Stimulated activated CD4-positive, alpha-beta T cell treated with anti-CD3 and anti-CD28 coated beads, Interleukin-1b, Interleukin-23, amount 100 ng/mL, for 4 hours (primary cell): ENCODE data around the gene USP44.
A peak's percentile ranks its signal among the peaks of the same experiment; 100 is the strongest.
"Not testable (repeated sequence)": the region's sequence is repeated elsewhere in the genome, so short reads cannot be mapped to it uniquely, and the experiment has no call there.

Source experiments
- DNase-seq, 2 donors: peaks; one replicate each; pipeline ENCODE4 v3.0.0-alpha.2; 2020; ENCODE audit warnings: low read depth in 2 of 2

USP44 gene

GRCh38 chr12:95506707-95507523, 44.4 kb downstream of the USP44 start:
- no peak for DNase-seq

DNA sequence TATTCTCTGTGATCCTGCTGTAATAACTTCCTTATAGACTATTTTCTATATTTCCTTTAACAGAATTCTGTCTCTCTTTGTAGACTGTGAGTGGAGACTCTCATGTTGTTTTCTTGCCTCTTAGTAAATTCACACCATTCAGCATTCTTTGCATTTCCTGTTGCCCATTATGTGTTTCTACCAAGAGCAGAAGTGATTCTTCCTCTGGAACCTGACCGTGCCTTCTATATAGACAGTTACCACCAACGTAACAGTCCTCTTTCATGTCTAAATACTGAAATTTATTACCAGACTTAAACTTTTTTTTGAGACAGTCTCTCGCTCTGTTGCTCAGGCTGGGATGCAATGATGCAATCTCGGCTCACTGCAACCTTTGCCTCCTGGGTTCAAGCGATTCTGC, 46.2 kb downstream of the USP44 start:
- DNase-seq: no peak

- no peak for DNase-seq
Measured at GRCh38 chr12:95504140-95504539, 47.1 kb downstream of the USP44 start.

DNA sequence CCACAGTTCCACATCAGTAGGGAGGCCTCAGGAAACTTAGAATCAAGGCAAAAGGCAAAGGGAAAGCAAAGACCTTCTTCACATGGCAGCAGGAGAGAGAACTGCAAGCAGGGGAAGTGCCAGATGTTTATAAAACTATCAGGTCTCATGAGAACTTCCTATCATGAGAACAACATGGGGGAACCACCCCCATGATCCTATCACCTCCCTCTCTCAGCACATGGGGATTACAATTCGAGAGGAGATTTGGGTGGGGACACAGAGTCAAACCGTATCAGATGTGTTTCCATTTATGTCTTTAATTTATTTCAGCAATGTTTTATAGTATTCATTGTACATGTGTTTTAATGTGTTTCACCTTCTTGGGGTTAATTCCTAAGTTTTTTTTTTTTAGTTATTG, 51.5 kb downstream of the USP44 start:
- DNase-seq: no peak

DNA sequence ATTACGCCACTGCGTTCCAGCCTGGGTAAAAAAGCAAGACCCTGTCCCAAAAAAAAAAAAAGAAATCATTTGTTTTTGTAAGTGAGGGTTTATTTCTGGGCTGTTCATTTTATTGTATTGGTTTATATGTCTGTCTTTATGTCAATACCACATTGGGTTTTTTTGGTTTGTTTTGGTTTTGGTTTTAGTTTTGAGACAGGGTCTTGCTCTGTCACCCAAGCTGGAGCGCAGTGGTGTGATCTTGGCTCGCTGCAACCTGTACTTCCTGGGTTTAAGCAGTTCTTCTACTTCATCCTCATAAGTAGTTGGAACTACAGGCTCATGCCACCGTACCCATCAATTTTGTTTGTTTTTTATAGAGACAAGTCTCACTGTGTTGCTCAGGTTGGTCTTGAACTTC, 52.3 kb downstream of the USP44 start:
- DNase-seq: no peak

- DNase-seq: no peak
Measured at GRCh38 chr12:95497031-95497430, 54.2 kb downstream of the USP44 start.

- DNase-seq: no peak
Measured at GRCh38 chr12:95495433-95495832, 55.8 kb downstream of the USP44 start.

GRCh38 chr12:95494888-95495287, 56.4 kb downstream of the USP44 start:
- DNase-seq: no peak

DNA sequence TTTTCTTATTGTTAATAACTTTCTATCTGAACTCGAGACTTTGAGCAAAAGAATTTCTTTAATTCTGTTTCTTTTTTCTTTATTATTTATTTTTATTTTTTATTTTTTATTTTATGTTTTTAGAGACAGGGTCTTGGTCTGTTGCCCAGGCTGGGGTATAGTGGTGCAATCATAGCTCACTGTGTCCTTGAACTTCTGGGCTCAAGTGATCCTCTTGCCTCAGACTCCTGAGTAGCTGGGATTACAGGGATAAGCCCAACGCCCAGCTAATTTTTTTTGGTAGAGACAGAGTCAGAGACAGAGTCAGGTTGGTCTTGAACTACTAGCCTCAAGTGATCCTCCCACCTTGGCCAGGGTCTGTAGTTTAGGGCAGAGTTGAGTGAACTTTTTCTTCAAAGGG, 58.8 kb downstream of the USP44 start:
- no peak for DNase-seq

- no peak for DNase-seq
Measured at GRCh38 chr12:95487024-95487423, 64.3 kb downstream of the USP44 start.

DNA sequence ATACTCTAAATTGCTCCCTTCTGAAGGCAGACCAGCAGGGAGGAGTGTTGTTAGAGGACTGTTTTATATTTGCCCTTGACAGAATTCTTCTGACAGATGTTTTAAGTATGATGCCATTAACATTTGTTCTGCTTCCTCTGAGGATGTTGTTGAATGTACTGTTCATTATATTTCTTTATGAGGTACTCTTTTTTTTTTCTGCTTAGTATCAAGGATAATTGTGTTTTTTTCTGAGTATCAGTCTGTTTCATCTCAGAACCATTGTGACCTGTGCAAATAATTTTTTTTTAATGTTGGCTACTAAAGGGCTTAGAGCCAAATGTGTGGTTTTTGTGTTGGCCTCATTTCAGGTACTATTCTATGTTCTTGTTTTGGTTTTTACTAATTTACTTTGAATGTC, 66.8 kb downstream of the USP44 start:
- no peak for DNase-seq

DNA sequence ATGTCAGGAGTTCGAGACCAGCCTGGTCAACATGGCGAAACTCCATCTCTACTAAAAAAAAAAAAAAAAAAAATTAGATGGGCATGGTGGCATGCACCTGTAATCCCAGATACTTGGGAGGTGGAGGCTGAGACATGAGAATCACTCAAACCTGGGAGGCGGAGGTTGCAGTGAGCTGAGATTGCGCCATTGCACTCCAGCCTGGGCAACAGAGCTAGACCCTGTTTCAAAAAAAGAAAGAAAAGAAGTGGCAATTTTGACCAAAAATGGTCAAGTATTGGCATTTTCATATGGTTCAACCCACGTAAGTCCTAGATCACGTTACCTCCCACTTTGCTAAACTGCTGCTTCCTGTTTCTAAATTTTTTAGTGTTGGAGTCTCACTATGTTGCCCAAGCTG, 68.7 kb downstream of the USP44 start:
- not testable (repeated sequence) for DNase-seq

DNA sequence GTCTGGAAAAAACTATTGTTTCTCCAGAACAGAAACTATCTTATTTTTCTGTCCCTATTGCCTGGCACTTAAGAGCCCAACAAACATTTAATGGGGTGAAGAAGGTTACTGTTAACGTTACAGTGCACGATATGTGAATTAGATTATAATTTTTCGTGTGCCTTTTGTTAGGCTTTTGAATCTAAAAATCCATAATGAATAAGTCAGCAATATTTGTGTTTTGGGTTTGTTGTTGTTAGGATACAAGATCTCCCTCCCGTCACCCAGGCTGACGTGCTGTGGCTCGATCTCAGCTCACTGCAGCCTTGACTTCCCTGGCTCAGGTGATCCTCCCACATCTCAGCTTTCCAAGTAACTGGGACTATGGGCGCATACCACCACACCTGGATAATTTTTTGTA, 69.4 kb downstream of the USP44 start:
- DNase-seq: no peak

DNA sequence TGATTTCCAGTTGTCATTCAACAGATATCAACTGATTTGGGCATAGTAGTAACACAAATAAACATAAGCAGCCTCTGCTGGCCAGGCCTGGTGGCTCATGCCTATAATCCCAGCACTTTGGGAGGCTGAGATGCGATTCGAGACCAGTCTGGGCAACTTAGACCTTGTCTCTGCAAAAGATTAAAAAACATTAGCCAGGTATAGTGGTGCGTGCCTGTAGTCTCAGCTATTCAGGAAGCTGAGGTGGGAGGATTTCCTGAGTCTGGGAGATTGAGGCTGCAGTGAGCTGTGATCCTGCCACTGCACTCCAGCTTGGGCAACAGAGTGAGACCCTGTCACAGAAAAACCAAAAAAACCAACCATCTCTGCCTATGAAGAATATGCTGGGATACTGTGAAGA, 70.2 kb downstream of the USP44 start:
- DNase-seq: no peak

- DNase-seq: no peak
Measured at GRCh38 chr12:95480230-95480629, 71.0 kb downstream of the USP44 start.

- no peak for DNase-seq
Measured at GRCh38 chr12:95474660-95474958, 76.7 kb downstream of the USP44 start.

DNA sequence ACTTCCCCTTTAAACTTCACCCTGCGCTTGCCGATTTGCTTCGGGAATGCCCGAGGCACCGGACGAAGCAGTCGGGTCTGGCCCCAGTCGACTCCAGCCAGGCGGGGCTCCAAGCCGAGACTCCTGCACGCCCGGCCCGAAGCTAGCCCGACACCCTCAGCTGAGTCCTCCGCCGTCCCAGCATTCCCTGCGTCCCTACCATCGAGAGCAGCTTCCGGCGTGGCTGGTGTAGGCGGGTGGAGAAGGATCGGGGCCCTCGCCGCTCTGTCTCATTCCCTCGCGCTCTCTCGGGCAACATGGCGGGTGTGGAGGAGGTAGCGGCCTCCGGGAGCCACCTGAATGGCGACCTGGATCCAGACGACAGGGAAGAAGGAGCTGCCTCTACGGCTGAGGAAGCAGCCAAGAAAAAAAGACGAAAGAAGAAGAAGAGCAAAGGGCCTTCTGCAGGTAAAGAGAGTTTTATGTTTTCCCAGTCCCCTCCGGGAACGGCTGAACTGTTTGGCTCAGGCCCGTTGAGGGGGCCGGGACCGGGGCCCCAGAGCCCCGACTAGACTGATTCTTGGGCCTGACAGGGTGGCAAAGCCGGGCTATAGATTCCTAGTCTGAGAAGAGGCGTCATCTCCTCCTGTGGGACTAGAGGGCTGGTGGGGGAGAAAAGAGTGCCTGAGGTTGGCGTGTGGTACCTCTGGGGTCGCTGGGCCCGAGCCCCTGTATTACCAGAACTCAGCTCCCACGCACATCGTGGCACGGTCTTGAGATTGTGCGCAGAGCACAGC, 77.2 kb downstream of the USP44 start, which contains the start of gene METAP2:
TSS of gene METAP2 (plus strand) at position 269 of the 776 bp plus-strand sequence. CDS start at position 297, 28 bp downstream.
- peak; percentile 89 to 90 for DNase-seq

- DNase-seq: peak in 1 of 2 donors; percentile 7
Measured at GRCh38 chr12:95473231-95473883, 77.9 kb downstream of the USP44 start.

- DNase-seq: no peak
Measured at GRCh38 chr12:95470300-95470699, 81.0 kb downstream of the USP44 start.
